GM12801 (cell line): Measurements from ENCODE around the gene CREM.

Experiments
- TF ChIP-seq, protein P1 (sequence below): IDR thresholded peaks from one replicate; pipeline ENCODE4 v1.5.1; 2011; ENCODE audit warnings: control low read depth; ENCODE audit not compliant: insufficient read length; ENCODE audit errors: extremely low read depth

Gene CREM

DNA sequence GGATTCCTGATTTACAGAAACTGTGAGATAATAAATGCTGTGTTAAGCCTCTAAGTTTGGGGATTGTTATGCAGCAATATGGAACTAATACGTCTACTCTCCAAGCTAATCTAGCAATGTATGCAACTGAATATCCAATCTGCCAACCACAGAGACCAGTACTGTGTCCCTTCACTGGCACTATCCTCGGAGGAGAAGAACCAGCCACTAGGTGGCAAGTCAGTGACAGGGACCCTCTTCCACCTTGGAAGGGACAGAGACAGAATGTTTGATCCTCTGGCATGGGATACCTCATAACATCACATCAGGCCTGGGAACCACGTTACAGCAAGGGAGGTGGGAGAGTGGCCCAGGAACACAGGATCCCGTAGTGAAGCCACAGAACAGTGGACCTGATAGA, 96.4 kb downstream of the CREM start:
- TF ChIP-seq, protein P1, sequence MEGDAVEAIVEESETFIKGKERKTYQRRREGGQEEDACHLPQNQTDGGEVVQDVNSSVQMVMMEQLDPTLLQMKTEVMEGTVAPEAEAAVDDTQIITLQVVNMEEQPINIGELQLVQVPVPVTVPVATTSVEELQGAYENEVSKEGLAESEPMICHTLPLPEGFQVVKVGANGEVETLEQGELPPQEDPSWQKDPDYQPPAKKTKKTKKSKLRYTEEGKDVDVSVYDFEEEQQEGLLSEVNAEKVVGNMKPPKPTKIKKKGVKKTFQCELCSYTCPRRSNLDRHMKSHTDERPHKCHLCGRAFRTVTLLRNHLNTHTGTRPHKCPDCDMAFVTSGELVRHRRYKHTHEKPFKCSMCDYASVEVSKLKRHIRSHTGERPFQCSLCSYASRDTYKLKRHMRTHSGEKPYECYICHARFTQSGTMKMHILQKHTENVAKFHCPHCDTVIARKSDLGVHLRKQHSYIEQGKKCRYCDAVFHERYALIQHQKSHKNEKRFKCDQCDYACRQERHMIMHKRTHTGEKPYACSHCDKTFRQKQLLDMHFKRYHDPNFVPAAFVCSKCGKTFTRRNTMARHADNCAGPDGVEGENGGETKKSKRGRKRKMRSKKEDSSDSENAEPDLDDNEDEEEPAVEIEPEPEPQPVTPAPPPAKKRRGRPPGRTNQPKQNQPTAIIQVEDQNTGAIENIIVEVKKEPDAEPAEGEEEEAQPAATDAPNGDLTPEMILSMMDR, result no peak

DNA sequence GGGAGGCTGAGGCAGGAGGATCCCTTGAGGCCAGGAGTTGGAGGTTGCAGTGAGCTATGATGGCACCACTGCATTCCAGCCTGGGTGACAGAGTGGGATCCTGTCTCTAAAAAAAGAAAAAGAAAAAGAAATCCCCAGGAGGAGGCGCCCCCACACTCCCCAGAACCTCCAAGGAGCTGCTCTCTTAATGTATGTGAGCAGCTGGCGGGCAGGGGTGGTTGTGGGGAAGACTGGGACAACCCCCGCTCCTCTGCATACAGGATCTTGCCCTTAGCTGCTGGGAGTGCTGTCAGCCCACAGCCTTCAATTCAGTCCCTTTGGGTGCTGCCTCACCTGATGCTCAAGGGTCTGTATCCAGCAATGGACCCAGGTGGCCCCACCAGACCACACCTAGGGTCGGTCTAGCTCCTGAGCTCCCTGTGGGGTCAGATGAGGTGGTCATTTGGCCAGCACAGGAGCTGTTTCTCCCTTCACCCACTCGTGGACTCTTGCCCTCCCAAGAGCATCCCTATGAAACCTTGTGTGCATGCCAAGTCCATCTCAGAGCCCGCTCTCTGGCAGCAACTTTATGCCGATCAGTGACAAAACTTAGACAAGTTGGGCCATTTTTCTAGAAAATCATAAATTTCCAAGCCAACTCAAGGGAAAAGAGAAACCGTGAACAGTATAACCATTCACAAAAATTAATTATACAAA, 97.5 kb downstream of the CREM start:
- TF ChIP-seq, protein P1, result no peak

DNA sequence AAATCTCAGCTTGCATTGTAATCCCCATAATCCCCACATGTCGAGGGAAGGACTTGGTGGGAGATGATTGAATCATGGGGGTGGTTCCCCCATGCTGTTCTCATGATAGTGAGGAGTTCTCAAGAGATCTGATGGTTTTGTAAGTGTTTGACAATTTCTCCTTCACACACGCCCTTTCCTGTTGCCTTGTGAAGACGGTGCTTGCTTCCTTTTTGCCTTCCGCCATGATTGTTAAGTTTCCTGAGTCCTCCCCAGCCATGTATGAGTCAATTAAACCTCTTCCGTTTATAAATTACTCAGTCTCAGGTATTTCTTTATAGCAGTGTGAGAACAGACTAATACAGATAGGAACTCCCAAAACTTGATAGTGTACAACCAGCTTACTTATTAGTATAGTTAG, 98.6 kb downstream of the CREM start:
- TF ChIP-seq, protein P1, result no peak

DNA sequence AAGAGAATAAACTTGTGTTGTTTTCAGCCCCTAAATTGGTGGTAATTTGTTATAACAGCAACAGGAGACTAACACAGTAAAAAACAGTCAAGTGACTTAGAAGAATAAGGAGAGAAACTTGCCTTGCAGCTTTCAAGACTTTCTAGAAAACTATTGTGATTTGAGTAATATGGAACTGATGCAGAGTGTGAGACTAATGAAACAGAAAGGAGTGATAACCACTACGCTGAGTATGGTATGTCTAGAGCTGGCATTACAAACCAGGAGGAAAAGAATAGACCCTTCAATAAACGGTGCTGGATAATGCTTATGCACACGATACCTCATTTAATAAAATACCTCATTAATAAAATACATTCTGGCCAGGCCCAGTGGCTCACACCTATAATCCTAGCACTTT, 99.9 kb downstream of the CREM start:
- TF ChIP-seq, protein P1, result no peak

DNA sequence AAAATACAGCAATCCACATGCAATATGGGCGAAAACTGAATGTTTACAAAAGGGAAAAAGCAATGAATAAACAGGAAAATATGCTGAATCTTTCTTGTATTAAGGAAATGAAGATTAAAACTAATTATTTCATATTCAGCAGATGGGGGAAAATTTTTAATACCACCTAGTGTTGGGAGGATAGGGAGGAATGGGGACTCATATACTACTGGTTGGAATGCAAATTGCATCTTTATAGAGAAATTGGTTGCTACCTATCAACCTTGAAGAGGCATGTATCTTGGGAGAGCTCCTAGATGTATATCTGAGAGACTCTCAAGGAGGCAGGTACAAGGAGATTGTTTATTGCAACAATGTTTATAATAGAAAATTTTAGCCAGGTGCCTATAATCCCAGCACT, 101.4 kb downstream of the CREM start:
- TF ChIP-seq, protein P1, result no peak

DNA sequence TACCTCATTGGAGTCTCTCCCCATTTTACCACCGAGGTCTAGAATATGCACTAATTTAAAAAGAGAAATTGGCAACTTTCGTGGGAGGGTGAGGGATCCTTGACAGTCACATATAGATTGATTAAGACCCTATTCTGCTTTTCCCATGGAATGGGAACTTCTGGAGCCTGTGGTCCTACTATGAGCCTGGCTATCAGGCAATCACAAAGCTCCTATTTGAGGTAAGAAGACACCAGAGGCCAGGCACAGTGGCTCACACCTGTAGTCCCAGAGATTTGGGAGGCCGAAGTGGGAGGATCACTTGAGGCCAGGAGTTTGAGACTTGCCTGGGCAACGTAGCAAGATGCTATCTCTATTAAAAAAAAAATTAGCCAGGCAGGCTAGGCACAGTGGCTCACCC, 105.0 kb downstream of the CREM start:
- TF ChIP-seq, protein P1, result no peak

DNA sequence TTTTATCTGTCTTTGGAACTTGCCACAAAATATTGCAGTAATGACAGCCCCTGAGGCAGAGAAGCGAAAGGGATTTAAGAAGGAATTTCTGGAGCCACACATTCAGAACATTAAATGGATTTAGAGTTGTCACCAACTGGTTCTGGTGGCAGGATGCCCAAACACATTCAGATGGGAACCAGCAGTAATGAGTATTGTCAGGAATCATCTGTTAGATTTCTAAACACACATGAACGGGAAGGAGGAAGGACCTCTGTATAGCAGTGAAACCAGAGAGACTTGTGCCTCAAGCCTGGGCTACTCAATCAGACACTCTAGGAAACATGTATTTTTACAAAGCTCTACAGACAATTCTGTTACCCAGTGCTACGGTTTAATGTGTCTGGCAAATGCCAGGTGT, 105.9 kb downstream of the CREM start:
- TF ChIP-seq, protein P1, result no peak
